Muscle layer of colon (tissue), 2 donors: ENCODE measurements around the gene MACF1.
"Not testable (repeated sequence)": the region's sequence is repeated elsewhere in the genome, so short reads cannot be mapped to it uniquely, and the experiment has no call there.

Experiments
- H3K27ac ChIP-seq: one replicate; pipeline ENCODE4 v1.7.0; 2013; ENCODE audit warnings: low read depth, mild to moderate bottlenecking, low read length, moderate library complexity
- H3K27me3 ChIP-seq, 2 donors: one replicate each; pipeline ENCODE4 v1.7.0; 2013; ENCODE audit warnings: low read length in 2 of 2, mild to moderate bottlenecking in 2 of 2; ENCODE audit not compliant: insufficient read depth in 2 of 2, control insufficient read depth in 1 of 2
- H3K36me3 ChIP-seq: one replicate; pipeline ENCODE4 v1.7.0; 2013; ENCODE audit warnings: mild to moderate bottlenecking, low read length; ENCODE audit not compliant: insufficient read depth
- H3K4me1 ChIP-seq: one replicate; pipeline ENCODE4 v1.7.0; 2013; ENCODE audit warnings: mild to moderate bottlenecking, low read length; ENCODE audit not compliant: insufficient read depth
- H3K4me3 ChIP-seq, 2 donors: one replicate each; pipeline ENCODE4 v1.7.0; 2013; ENCODE audit warnings: low read length in 2 of 2, low read depth in 1 of 2, mild to moderate bottlenecking in 1 of 2, moderate library complexity in 1 of 2
- H3K9ac ChIP-seq: one replicate; pipeline ENCODE4 v1.7.0; 2013; ENCODE audit warnings: low read length
- H3K9me3 ChIP-seq: one replicate; pipeline ENCODE4 v1.7.0; 2013; ENCODE audit warnings: mild to moderate bottlenecking, low read length
- donor health status: abdominal sarcoma.
- donor health status: Adenocarcinoma of cecum.

MACF1 gene

GRCh38 chr1:39519376-39519775 is 314.9 kb downstream of the MACF1 start:
- not testable (repeated sequence) for H3K36me3 ChIP-seq, H3K27ac ChIP-seq

GRCh38 chr1:39522221-39522620 is 317.7 kb downstream of the MACF1 start:
- not testable (repeated sequence) for H3K27ac ChIP-seq, H3K4me1 ChIP-seq, H3K9me3 ChIP-seq

More at GRCh38 chr1:39519376-39519775, 314.9 kb downstream of the MACF1 start:
- not testable (repeated sequence) for H3K9me3 ChIP-seq, H3K9ac ChIP-seq, H3K4me1 ChIP-seq, H3K27me3 ChIP-seq, H3K4me3 ChIP-seq

GRCh38 chr1:39522661-39523567 is 318.4 kb downstream of the MACF1 start:
- Histone ChIP-seq H3K4me3 (no peak overlapping the region), H3K9ac (no peak overlapping the region), H3K27ac (no peak overlapping the region), H3K27me3 (no peaks in the 10 kb centered on the region), H3K36me3 (peaks cover 2% of the 10 kb centered on the region), H3K4me1 (no peaks in the 10 kb centered on the region), H3K9me3 (no peaks in the 10 kb centered on the region)

More at GRCh38 chr1:39522221-39522620, 317.7 kb downstream of the MACF1 start:
- H3K36me3 ChIP-seq, H3K4me3 ChIP-seq, H3K9ac ChIP-seq, H3K27me3 ChIP-seq: not testable (repeated sequence)

GRCh38 chr1:39524171-39524570 is 319.7 kb downstream of the MACF1 start:
- H3K27ac ChIP-seq = no peak overlapping the region
- H3K27me3 ChIP-seq = no peaks in the 10 kb centered on the region
- no peak overlapping the region for H3K9ac ChIP-seq
- no peak overlapping the region for H3K4me3 ChIP-seq
- H3K9me3 ChIP-seq = no peaks in the 10 kb centered on the region
- no peaks in the 10 kb centered on the region for H3K4me1 ChIP-seq
- peaks cover 7% of the 10 kb centered on the region for H3K36me3 ChIP-seq

GRCh38 chr1:39524591-39525365 is 320.3 kb downstream of the MACF1 start:
- Histone ChIP-seq H3K4me1 (no peaks in the 10 kb centered on the region), H3K4me3 (no peak overlapping the region), H3K27me3 (no peaks in the 10 kb centered on the region), H3K9ac (no peak overlapping the region), H3K36me3 (peaks cover 7% of the 10 kb centered on the region), H3K9me3 (no peaks in the 10 kb centered on the region), H3K27ac (no peak overlapping the region)

GRCh38 chr1:39525366-39526165 is 321.1 kb downstream of the MACF1 start:
- no peak overlapping the region for H3K4me3 ChIP-seq
- no peaks in the 10 kb centered on the region for H3K27me3 ChIP-seq
- no peaks in the 10 kb centered on the region for H3K4me1 ChIP-seq
- H3K9ac ChIP-seq = no peak overlapping the region
- peaks cover 7% of the 10 kb centered on the region for H3K36me3 ChIP-seq
- H3K27ac ChIP-seq = no peak overlapping the region
- H3K9me3 ChIP-seq = no peaks in the 10 kb centered on the region

- H3K9me3 ChIP-seq = no peaks in the 10 kb centered on the region
- H3K27ac ChIP-seq = no peak overlapping the region
- no peak overlapping the region for H3K4me3 ChIP-seq
- H3K4me1 ChIP-seq = no peaks in the 10 kb centered on the region
- peaks cover 12% of the 10 kb centered on the region for H3K36me3 ChIP-seq
- H3K27me3 ChIP-seq = no peaks in the 10 kb centered on the region
- no peak overlapping the region for H3K9ac ChIP-seq
These were observed 322.1 kb downstream of the MACF1 start for GRCh38 chr1:39526466-39527189.

GRCh38 chr1:39527190-39527579 is 322.7 kb downstream of the MACF1 start:
- not testable (repeated sequence) for H3K9ac ChIP-seq, H3K27me3 ChIP-seq, H3K4me1 ChIP-seq, H3K9me3 ChIP-seq, H3K27ac ChIP-seq, H3K4me3 ChIP-seq
- peaks cover 14% of the 10 kb centered on the region for H3K36me3 ChIP-seq

- Histone ChIP-seq H3K9me3 (no peaks in the 10 kb centered on the region), H3K36me3 (peaks cover 14% of the 10 kb centered on the region)
These were observed 323.6 kb downstream of the MACF1 start for GRCh38 chr1:39528082-39528481.

GRCh38 chr1:39529901-39530535 is 325.5 kb downstream of the MACF1 start:
- Histone ChIP-seq H3K4me1 (no peaks in the 10 kb centered on the region), H3K27ac (no peak overlapping the region), H3K9ac (no peak overlapping the region), H3K36me3 (peaks cover 14% of the 10 kb centered on the region), H3K9me3 (no peaks in the 10 kb centered on the region), H3K27me3 (no peaks in the 10 kb centered on the region), H3K4me3 (no peak overlapping the region)

More at GRCh38 chr1:39528082-39528481, 323.6 kb downstream of the MACF1 start:
- no peaks in the 10 kb centered on the region for H3K27me3 ChIP-seq
- no peak overlapping the region for H3K27ac ChIP-seq
- H3K9ac ChIP-seq = no peak overlapping the region
- H3K4me3 ChIP-seq = no peak overlapping the region
- H3K4me1 ChIP-seq = no peaks in the 10 kb centered on the region
